OCI-LY7 (cell line): ENCODE data around the gene KRT79.

Experiments
- EZH2phosphoT487 ChIP-seq: fragments of 200-600 bp; sonication (generic); IDR thresholded peaks from 2 replicates; pipeline ENCODE4 v1.6.1; 2018; ENCODE audit warnings: low read depth, borderline replicate concordance, mild to moderate bottlenecking, mixed run types, antibody characterized with exemption, low read length, moderate library complexity, mixed read lengths
- TF ChIP-seq, protein P1 (sequence below): fragments of 200-600 bp; sonication (generic); conservative IDR thresholded peaks from 2 replicates; pipeline ENCODE4 v1.5.1; 2014; ENCODE audit warnings: mild to moderate bottlenecking, antibody characterized with exemption, low read length, moderate library complexity, mixed read lengths

DNA sequence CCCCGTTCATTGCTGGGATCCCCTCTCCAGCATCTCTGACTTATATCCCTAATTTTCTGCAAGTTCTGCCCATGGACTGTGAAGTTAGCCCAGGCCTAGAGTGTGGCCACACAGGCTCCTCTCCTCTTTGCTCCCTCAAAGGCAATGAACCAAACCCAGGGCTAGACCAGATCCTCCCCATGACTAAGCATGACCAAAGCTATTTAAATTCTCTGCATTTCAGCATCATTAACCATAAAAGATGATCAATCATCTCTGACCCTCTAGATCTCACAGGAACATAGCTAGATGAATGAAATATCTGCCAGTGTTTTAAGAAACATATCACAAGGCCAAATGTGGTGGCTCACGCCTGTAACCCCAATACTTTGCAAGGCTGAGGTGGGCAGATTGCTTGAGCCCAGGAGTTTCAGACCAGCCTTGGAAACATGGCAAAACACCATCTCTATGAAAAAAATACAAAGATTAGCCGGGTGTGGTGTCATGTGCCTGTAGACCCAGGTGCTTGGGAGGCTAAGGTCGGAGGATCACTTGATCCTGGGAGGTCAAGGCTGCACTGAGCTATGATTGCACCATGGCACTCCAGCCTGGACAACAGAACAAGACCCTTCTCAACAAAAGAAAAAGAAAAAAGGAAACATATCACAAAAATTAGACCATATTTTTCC, 36.0 kb downstream of the KRT79 start:
- TF ChIP-seq, protein P1, sequence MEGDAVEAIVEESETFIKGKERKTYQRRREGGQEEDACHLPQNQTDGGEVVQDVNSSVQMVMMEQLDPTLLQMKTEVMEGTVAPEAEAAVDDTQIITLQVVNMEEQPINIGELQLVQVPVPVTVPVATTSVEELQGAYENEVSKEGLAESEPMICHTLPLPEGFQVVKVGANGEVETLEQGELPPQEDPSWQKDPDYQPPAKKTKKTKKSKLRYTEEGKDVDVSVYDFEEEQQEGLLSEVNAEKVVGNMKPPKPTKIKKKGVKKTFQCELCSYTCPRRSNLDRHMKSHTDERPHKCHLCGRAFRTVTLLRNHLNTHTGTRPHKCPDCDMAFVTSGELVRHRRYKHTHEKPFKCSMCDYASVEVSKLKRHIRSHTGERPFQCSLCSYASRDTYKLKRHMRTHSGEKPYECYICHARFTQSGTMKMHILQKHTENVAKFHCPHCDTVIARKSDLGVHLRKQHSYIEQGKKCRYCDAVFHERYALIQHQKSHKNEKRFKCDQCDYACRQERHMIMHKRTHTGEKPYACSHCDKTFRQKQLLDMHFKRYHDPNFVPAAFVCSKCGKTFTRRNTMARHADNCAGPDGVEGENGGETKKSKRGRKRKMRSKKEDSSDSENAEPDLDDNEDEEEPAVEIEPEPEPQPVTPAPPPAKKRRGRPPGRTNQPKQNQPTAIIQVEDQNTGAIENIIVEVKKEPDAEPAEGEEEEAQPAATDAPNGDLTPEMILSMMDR: no peak
- no peak for TF ChIP-seq EZH2phosphoT487
